Transverse colon (tissue), 3 donors: ENCODE measurements around the gene ASH1L.

Experiments
- EP300 ChIP-seq: sonication (generic); formaldehyde crosslinking; IDR thresholded peaks from one replicate; pipeline ENCODE4 v1.6.1; 2017; ENCODE audit warnings: antibody characterized with exemption, low read depth
- POLR2A ChIP-seq: fragments of 450-650 bp; IDR thresholded peaks from one replicate; pipeline ENCODE4 v1.6.1; 2016; ENCODE audit warnings: antibody characterized with exemption, mild to moderate bottlenecking, moderate library complexity
- TF ChIP-seq, protein P1 (sequence below), 5 experiments: fragments of 200-600 bp in 3 of 5; fragments of 450-650 bp in 2 of 5; sonication (generic) in 3 of 5; IDR thresholded peaks; 1 replicate in 2 of 5; 2 replicates in 3 of 5; pipeline ENCODE4 v1.5.1; 2016 to 2017; ENCODE audit warnings: antibody characterized with exemption in 5 of 5, inconsistent platforms in 3 of 5, mild to moderate bottlenecking in 2 of 5, moderate library complexity in 1 of 5

DNA sequence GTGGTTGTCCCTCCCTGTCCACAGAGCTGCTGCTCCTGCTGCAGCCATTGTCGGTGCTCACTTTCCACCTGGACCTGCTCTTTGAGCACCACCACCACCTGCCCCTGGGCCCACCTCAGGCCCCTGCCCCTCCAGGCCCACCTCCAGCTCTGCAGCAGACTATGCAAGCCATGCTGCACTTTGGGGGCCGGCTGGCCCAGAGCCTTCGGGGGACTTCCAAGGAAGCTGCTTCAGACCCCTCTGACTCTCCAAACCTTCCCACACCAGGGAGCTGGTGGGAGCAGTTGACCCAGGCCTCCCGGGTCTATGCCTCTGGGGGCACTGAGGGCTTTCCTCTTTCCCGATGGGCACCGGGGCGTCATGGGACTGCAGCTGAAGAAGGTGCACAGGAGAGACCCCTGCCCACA lies 236.0 kb downstream of the ASH1L start:
- TF ChIP-seq, protein P1, sequence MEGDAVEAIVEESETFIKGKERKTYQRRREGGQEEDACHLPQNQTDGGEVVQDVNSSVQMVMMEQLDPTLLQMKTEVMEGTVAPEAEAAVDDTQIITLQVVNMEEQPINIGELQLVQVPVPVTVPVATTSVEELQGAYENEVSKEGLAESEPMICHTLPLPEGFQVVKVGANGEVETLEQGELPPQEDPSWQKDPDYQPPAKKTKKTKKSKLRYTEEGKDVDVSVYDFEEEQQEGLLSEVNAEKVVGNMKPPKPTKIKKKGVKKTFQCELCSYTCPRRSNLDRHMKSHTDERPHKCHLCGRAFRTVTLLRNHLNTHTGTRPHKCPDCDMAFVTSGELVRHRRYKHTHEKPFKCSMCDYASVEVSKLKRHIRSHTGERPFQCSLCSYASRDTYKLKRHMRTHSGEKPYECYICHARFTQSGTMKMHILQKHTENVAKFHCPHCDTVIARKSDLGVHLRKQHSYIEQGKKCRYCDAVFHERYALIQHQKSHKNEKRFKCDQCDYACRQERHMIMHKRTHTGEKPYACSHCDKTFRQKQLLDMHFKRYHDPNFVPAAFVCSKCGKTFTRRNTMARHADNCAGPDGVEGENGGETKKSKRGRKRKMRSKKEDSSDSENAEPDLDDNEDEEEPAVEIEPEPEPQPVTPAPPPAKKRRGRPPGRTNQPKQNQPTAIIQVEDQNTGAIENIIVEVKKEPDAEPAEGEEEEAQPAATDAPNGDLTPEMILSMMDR (IDR thresholded peaks at IDR 0.05), result no peak
- TF ChIP-seq POLR2A (no peak), EP300 (no peak)
